ENCODE results near the gene TTC33.
"Not testable (repeated sequence)": the region's sequence is repeated elsewhere in the genome, so short reads cannot be mapped to it uniquely, and the experiment has no call there.

Gene TTC33

DNA sequence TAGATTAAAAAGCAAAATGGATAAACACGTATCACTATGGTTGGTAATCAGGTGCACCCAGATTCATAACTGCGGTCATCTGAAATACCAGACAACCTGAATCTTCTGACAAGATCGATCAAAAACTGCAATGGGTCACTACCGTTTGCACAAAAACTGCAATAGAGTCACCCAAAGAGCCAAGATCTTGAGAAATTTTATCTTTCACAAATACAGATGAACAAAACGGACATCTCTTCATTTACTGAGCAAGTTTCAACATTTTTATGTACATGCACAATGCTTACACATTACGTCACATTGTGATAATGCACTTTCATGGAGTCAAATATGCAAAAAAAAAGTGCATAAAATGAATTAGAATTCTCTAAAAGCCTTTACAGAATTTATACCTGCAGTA is 23.8 kb upstream of the TTC33 start:
- DNase-seq: no peak

DNA sequence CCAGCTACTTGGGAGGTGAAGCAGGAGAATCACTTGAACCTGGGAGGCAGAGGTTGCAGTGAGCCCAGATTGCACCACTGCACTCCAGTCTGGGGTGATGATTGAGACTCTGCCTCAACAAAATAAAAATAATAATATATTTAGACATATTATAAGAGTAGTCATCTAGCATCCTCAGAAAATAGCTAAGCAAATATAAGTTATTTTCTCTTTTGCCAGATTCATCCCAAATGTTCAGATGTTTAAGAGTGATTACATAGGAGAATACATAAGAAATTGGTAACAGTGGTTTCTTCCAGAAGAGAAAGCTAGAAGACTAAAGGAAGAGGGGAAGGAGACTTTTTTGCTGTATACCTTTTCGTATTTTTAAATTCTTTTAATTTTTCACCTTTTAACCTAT is 22.4 kb upstream of the TTC33 start:
- DNase-seq: no peak

DNA sequence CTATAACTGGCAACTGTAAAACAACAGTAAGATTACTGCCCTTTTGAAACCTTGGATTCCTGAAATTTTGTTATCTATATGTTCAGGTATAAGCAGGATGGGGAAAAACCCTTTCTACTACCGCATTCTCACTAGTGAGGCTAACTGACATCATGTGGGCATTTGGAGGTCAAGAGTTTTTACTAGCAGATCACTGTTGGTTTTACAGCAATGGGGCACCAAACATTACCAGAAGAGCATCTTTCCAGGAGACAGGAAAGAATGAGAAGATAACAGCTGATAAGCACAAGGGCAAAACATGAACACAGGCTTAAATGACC is 20.9 kb upstream of the TTC33 start:
- no peak for DNase-seq

DNA sequence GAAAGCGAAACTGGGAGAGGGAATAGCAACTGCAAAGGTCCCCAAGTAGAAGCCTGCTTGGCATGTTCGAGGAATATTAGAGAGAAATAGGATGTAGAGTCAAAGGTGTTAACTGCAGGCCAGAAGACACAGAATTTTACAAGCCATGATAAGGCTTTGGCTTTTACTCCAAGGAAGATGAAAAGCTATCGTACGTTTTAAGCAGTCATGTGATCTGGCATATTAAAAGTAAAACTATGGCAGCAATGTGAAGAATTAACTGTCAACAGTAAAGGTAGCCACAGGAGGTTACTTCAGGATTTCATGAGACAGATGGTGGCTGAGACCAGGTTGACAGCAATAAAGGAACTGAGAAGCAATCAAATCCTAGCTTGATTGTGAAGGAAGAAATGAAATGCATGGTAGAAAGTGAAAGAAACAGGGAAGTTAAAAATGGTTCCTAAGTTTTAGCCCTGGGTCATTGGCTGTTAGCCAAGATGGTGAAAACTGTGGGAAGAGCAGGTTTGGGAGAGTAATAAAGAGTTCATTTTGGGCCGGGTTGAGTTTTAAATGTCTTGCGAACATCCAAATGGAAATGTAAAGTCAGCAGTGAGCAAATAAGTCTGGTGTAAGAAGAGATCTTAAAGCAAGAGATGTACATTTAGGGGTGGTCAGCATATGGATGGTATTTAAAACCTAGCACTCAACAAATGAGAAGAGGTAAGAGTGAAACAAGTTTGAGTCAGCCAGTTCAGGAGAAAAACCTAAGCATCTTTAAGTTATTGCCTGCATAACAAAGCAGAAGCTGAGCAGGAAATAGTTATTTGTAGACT is 20.3 kb upstream of the TTC33 start:
- DNase-seq: no peak

DNA sequence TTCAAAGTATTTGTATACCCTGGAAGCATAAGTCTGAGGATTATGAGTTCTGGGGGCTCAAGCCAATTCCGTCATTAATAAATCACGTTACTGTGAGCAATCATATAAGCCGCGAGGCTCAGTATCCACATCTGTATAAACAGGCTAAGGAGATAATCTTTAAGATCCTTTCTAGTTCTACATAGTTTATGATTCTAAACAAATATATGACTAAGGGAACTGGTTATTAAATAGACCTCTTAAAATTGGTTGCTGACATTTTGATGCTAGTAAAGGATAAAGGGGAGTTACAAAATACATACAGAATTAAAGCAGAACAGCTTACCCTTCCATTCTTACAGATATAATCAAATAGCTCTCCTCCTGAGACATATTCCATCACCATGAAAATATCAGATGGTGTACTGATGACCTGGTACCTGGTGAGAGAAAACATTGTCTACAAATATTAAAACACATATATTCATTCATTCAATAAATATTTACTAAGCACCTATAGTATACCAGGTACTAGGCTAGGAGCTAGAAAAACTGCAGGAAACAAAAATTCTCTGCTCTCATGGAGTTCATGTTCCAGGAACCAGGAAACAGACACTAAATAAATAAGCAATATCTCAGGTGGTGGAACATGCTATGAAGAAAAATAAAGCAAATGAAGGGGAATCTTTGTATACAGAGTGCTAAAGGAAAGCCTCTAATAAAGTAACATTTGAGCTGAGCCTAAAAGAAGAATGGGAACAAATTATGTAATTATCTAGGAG is 19.5 kb upstream of the TTC33 start:
- DNase-seq: no peak

DNA sequence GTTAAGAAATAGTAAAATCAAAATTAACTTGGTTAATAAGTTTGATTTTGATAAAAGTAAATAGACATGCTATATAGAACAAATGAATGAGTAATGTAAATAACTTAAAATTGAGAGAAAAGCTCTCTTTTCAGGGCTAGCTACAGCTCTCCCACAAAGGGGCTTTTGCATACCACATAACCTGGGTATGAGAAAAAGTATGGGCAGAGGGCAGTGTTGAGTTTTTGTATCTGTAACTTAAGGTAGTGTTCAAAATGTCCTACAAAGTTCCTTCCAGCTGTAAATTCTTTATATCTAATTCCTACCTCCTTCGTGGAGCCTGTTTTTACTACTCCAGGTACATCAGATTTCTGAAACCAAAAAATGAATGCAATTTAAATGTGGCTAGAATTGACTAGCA is 18.9 kb upstream of the TTC33 start:
- no peak for DNase-seq

DNA sequence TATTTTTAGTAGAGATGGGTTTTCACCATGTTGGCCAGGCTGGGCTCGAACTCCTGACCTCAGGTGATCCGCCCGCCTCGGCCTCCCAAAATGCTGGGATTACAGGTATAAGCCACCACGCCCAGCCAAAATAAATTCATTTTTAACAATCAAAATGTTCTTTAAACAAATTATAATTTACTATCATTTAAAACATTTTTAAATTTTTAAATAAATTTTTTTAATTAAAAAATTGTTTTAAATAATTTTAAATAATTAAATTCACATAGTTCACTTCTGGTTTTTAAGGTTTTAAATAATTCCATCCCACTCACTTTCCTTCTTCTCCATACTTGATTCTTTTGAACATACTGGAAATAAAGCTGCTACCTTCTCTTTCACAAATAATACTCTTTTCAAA is 15.0 kb upstream of the TTC33 start:
- DNase-seq: no peak

DNA sequence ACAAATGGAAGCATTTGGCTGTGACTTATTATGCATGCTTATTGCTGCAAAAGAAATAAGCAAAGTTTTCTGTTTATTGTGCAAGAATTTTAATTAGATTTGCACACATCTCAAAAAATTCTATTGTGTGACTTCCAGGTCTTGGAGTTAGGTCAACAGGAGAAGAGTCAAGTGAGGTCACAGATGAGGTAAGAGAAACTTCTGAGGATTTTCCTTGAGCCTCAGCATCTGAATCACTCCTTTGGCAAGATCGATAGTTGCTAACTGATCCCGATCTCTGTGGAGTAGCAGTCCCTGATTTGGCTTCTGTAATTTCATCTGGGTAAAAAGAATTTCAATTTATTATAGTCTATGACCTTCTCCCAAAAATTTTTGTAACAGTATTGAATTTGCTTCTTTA is 6.9 kb upstream of the TTC33 start:
- DNase-seq: no peak

DNA sequence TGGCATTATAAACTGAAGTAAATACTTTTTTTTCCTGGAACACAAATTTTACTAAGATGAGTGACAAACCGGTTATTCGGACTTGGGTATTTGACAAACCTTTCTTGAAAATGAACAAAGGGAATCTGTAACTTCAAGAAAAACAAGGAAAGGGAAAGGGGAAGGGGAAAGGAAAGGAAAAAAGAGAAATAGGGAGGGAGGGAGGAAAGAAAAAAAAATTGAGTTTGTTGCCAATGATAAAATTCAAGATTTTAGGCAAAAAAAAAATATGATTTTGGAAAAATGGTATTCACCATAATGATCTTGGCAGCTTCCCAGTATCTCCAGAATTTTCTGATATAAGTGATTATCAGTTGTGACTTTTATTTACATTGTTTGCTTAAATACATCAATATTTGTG is 1.6 kb upstream of the TTC33 start:
- DNase-seq: no peak

DNA sequence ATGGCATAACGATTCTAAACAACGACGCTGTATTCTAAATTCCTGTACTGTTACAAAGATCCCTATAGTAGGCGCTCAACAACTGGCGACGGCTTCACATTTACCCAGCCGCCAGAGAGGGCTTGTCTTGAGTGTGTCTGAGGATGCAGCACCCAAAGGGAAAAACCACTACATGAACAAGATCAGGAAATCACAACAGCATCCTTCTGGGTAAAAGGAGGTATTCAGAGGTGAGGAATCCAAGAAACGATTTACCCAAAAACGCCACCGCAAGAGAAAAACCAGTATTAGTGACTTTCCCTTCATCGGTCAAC is 711 bp downstream of the TTC33 start:
- peak; percentile 93 for DNase-seq

DNA sequence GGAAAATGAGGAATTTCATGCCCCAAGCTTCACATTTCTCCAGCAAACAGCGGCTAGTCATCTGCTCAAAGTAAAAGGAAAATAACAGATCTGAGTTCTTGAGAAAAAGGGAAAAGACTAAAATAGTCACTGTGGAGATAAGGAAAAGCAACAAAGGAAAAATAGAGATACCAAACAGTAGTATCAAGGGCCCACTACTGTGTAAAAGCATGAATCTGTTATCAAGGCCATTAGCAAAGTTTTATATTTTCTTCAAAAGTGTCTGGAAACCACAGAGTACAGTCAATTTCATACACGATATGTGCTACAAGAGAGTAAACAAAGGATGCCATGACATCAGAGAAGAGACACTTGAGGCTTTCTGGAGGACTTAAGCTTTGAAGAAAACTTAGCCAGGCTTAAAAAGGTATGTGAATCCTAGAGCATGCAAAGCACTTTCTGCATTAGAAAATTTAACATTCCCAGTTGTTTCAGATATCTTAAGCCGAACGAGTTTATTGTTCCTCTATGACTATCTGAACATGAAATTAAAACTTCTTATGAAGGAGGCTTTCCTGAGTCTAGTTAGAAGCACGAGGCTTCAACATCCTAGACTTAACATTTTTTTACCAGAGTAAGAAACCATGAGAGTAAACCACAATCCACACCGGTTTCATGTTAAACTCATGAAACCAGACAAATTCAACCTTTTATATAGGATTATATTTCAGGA is 1.2 kb downstream of the TTC33 start:
- DNase-seq: no peak

DNA sequence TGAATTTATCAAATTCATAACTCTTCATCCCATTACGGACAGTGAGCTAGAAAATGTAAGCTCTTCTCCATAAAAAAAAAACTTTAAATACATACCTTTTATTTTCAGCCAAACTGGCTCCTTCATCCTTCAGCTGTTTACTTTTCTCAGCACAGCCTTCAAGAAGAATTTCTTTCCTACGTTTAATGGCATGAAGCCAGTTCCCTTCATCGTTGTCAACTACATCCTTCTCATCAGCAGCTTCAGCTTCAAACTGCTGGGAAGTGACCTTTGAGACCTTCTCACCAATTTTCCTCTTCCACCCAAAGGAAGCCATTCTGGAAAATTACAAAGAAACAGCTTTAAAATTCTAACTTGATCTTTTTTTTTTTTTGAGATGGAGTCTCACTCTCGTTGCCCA is 9.1 kb downstream of the TTC33 start:
- DNase-seq: no peak

DNA sequence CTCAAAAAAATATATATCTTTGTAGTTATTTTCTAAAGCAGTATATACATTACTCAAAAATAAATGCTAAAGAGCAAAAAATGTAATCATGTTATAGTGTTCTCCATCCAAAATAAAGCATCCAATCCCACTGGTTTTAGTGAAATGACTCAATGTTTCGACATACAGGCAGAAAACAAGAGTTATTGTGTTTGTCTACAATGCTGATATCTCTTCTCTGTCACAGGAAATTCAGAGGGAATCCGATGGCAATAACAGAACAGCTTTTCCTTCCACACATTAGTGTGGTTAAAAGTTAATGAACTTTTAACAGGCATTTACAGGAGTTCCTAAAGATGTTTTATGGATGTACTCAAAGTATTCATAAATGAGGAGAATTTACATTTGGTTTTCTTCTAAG is 12.0 kb downstream of the TTC33 start:
- no peak for DNase-seq

DNA sequence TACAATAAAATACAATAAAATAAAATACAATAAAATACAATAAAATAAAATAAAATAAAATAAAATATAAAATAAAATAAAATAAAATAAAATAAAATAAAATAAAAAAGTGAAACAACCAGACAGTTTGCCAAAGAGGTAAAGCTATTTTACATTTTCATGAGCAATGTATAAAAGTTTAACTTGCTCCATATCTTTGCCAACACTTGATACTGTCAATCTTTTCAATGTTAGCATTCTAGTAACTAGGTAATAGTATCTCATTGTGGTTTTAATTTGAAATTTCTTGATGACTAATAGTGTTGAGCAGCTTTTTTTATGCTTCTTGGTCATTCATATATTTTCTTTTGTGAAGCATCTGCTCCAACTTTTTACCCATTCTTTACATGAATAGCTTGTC is 17.3 kb downstream of the TTC33 start:
- no peak for DNase-seq

DNA sequence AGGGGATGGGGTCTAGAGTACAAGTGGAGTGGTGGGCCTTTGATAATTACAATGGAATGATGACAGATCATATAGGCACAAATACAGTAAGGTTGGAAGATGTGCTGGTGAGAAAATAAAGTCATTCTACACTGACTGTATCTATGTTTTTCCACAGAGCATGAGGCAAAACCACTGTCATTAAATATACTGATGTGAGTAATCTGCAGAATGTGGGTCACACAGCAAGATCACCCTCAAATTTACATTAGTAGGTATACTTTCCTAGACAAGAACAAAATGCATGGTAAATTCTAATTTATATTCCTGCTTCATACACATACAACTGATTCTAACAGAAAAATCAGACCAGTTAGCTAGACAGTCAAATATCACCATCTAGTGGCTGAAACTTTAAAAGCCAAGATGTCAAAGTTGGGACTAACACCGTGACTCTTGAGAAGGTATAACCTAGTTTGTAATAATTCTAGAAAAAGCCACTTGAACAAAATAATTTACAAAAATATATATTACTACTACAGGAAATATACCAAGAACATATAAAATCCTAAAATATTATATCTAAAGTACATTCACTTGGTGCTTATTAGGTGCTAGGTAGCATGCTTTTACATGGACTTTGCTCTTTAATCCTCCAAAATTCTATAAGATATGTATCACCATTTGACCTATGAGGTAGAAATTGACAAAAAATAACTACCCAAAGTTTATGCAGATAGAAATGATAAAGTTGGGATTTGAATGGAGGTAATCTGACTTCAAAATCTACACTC is 19.5 kb downstream of the TTC33 start:
- DNase-seq: peak; percentile 84

DNA sequence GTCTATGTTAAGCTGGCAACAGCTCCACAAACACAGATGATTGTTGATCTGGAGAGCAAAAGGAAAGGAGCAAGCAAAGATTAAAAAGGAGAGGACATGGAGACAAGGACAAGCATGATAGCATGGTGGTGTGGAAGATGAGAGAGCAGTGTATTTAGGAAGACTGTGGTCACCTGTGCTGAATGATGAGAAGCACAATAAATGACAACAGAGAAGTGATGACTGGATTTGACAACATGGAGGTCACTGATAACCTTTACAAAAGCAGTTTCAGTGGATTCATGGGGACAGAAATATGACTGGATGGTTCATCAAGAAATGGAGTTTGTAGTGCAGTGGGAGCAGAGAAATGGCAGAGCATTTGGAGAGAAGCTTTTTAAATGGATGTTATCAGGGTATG is 20.2 kb downstream of the TTC33 start:
- DNase-seq: no peak

DNA sequence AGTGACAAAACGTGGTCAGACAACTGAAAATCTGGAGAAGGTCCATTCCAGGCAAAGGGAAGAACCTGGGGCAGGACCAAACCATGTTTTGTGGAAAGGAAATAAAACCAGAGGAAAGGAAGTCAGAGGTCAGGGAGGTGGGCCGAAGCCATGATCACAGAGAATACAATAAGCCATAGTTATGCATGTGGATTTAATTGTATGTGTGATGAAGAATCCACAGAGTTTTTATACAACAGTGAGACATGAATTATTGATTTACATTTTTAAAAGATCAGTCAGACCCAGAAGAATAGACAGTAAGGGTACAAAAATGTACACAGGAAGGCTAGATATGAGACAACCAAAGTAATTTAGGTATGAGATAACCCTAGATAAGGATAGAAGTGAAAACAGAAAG is 20.8 kb downstream of the TTC33 start:
- no peak for DNase-seq

DNA sequence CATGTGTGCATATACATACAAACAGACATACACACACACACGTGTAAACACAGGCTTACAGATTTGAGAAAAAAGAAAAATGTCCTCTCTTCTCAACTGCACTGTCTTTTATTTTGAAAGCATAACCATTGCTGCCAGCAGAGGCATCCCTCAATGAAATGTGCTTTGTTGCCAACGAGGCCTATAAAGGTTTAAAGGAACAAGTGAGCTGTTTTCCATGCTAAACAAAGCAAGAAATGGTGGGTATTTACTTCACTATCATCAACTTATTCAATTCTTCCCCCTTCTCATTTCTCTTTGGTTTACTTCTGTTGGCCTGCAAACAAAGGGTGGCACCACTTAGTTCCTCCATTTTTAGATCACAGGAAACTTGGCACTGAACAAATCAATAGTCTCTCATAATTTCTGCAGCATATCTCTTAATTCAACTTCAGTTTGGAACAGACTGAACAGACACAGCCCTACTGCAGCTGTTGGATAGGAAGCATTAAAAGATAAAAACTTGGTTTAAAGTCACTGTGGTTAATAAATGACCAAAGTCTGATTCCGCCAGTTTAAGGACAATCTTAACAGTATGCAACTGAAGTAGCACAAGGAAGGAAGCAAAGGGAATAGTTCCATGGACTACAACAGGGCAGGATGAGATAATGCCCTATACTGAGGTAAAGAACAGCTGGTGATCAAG is 21.7 kb downstream of the TTC33 start:
- DNase-seq: no peak

DNA sequence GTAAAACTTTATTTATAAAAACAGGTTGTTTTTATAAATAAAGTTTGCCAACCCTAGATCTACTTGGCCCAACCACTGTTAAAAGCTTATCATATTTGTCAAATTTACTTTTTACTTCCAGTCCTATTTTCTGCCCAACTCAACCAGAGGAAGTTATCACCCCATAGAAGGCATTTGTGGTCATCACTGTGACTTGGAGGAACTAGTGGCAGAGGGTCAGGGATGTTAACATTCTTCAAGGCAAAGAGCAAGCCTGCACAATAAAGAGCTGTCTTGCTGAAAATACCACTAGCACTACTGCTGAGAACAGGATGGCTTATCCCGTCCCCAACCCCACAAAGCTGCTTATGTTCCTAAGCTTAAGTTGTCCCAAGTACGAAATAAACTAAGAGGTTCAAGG is 22.3 kb downstream of the TTC33 start:
- DNase-seq: no peak

DNA sequence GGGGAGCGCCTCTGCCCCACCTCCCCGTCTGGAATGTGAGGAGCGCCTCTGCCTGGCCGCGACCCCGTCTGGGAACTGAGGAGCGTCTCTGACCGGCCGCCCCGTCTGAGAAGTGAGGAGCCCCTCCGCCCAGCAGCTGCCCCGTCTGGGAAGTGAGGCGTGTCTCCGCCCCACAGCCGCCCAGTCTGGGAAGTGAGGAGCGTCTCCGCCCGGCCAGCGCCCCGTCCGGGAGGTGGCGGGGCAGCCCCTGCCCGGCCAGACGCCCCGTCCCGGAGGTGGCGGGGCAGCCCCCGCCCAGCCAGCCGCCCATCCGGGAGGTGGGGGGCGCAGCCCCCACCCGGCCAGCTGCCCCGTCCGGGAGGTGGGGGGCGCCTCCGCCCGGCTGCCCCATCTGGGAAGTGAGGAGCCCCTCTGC is 33.3 kb downstream of the TTC33 start:
- DNase-seq: not testable (repeated sequence)

DNA sequence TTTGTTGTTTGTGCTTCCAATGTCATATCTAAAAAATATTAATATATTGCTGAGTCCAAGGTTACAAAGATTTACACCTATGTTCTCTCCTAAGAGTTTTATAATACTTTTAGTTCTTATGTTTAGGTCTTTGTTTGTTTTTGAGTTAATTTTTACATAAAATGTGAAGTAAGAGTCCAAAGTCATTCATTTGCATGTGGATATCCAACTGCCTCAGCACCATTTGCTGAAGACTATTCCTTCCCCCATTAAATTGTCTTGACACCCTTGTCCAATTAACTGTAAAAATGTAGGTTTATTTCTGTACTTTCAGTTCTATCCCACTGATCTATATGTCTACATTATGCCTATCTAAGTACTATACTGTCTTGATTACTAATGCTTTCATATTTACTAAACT is 35.7 kb downstream of the TTC33 start:
- DNase-seq: no peak

DNA sequence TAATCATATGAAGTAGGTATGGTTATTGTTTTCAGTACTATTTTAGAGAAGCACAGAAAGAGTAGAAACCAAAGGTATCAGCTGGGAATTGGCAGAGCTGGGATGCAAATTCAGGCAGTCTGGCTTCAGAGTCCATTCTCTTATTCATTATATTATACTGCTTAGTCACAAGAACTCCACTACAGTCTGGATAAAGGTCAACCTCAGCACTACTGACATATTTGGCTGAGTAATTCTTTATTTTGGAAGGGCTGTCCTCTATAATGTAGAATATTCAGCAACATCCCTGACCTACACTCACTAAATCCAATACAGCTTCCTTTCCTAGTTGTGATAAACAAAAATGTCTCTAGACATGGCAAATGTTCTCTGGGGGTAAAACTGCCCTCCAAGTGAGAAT is 38.5 kb downstream of the TTC33 start:
- no peak for DNase-seq

DNA sequence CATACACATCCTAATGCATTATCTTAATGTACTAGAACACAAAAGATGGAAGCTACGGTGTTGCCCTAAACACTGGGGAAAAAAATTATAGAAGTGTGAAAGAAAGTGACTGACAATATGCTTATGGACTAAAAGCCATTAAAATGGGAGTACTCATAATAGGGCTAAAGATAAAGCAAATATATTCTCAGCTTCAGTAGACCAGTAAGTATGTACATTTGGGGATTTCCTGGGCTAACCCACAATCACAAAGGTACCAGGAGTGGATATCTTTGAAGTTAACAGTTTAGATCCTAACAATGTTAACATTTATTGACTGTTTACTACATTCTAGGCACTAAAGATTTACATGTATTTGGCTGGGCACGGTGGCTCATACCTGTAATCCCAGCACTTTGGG is 39.2 kb downstream of the TTC33 start:
- DNase-seq: no peak
